Neural progenitor cell (in vitro differentiated cells): Measurements from ENCODE around the gene CCDC60. TPM values are rescaled to one million over a fixed set of nuclear protein-coding genes. Genes with fewer than 3 reads are reported as not detected.

Experiments
- DNase-seq: peaks from one replicate; pipeline ENCODE4 v3.0.0-alpha.2; 2016; ENCODE audit warnings: low spot score
- H2AFZ ChIP-seq: fragments of 200-600 bp; sonication (generic); replicated peaks from 2 replicates; pipeline ENCODE4 v1.6.1; 2016; ENCODE audit warnings: antibody characterized with exemption
- H3F3A ChIP-seq: fragments of 200-600 bp; sonication (generic); 2 replicates; pipeline ENCODE4 v1.6.1; 2016; ENCODE audit warnings: antibody characterized with exemption, low read depth
- H3K27ac ChIP-seq: fragments of 200-600 bp; sonication (generic); 2 replicates; pipeline ENCODE4 v1.5.1; 2016; ENCODE audit warnings: mild to moderate bottlenecking
- H3K27me3 ChIP-seq: fragments of 200-600 bp; sonication (generic); 2 replicates; pipeline ENCODE4 v1.6.1; 2016; ENCODE audit warnings: mild to moderate bottlenecking, moderate library complexity
- H3K36me3 ChIP-seq: fragments of 200-600 bp; sonication (generic); 2 replicates; pipeline ENCODE4 v1.5.1; 2016
- H3K4me1 ChIP-seq: fragments of 200-600 bp; sonication (generic); 2 replicates; pipeline ENCODE4 v1.6.1; 2016; ENCODE audit warnings: mixed run types
- H3K4me2 ChIP-seq: fragments of 200-600 bp; sonication (generic); 2 replicates; pipeline ENCODE4 v1.6.1; 2016
- H3K4me3 ChIP-seq: fragments of 200-600 bp; sonication (generic); 2 replicates; pipeline ENCODE4 v1.5.1; 2016
- H3K79me2 ChIP-seq: fragments of 200-600 bp; sonication (generic); 2 replicates; pipeline ENCODE4 v1.6.1; 2016; ENCODE audit warnings: low read depth
- H3K9ac ChIP-seq: fragments of 200-600 bp; sonication (generic); 2 replicates; pipeline ENCODE4 v1.6.1; 2016
- H3K9me3 ChIP-seq: fragments of 200-600 bp; sonication (generic); 2 replicates; pipeline ENCODE4 v1.5.1; 2016; ENCODE audit warnings: low read depth
- H4K20me1 ChIP-seq: fragments of 200-600 bp; sonication (generic); 2 replicates; pipeline ENCODE4 v1.6.1; 2016; ENCODE audit warnings: low read depth
- H3K27ac Mint-ChIP-seq: 3 replicates; pipeline ENCODE4 v1.8.0; 2021; ENCODE audit warnings: mixed read lengths
- H3K27me3 Mint-ChIP-seq: 2 replicates; pipeline ENCODE4 v1.8.0; 2022; ENCODE audit warnings: low read depth, mild to moderate bottlenecking, inconsistent platforms, moderate library complexity, mixed read lengths; ENCODE audit not compliant: insufficient read depth
- H3K36me3 Mint-ChIP-seq: 3 replicates; pipeline ENCODE4 v1.8.0; 2021; ENCODE audit warnings: mixed read lengths
- H3K4me1 Mint-ChIP-seq: 3 replicates; pipeline ENCODE4 v1.8.0; 2021; ENCODE audit warnings: mixed read lengths
- H3K4me3 Mint-ChIP-seq: 3 replicates; pipeline ENCODE4 v1.8.0; 2021; ENCODE audit warnings: mild to moderate bottlenecking, moderate library complexity, mixed read lengths
- H3K9me3 Mint-ChIP-seq: 3 replicates; pipeline ENCODE4 v1.8.0; 2020; ENCODE audit warnings: mixed read lengths
- CTCF ChIP-seq: fragments of 200-600 bp; sonication (generic); IDR thresholded peaks from 2 replicates; pipeline ENCODE4 v1.5.1; 2017; ENCODE audit warnings: antibody characterized with exemption, mild to moderate bottlenecking
- EZH2 ChIP-seq: fragments of 200-600 bp; sonication (generic); IDR thresholded peaks from 2 replicates; pipeline ENCODE4 v1.6.1; 2017; ENCODE audit warnings: antibody characterized with exemption, mild to moderate bottlenecking, moderate library complexity
- EZH2phosphoT487 ChIP-seq: fragments of 200-600 bp; sonication (generic); IDR thresholded peaks from 2 replicates; pipeline ENCODE4 v1.6.1; 2017; ENCODE audit warnings: antibody characterized with exemption
- total RNA-seq: library from RNA; depleted of rRNA; stranded (reverse); fragments of >200 nt; gene quantifications from 2 replicates; pipeline ENCODE4 v1.2.3, GENCODE V29; 2015; ENCODE audit warnings: low replicate concordance

CCDC60 gene
- total RNA-seq, 1 donor from 2014 or later, result 4.6 TPM

- H3K27ac Mint-ChIP-seq, result no peak overlapping the region
- H2AFZ ChIP-seq, result no peak overlapping the region
- DNase-seq, result no peak
- no peak overlapping the region for H3K27ac ChIP-seq
- H3K79me2 ChIP-seq, result no peaks in the 10 kb centered on the region
- peaks cover 38% of the 10 kb centered on the region for H3K4me1 ChIP-seq
- TF ChIP-seq EZH2, result no peak
- TF ChIP-seq EZH2phosphoT487, result no peak
- no peak for TF ChIP-seq CTCF
- no peak overlapping the region for H3K4me2 ChIP-seq
- H3K27me3 Mint-ChIP-seq, result no peaks in the 10 kb centered on the region
- H3K36me3 ChIP-seq, result no peaks in the 10 kb centered on the region
- no peaks in the 10 kb centered on the region for H3K9me3 ChIP-seq
- no peak overlapping the region for H3K4me3 ChIP-seq
- peaks cover 38% of the 10 kb centered on the region for H4K20me1 ChIP-seq
- no peaks in the 10 kb centered on the region for H3K9me3 Mint-ChIP-seq
- H3K4me3 Mint-ChIP-seq, result no peak overlapping the region
- H3F3A ChIP-seq, result peaks cover 27% of the 10 kb centered on the region
- H3K4me1 Mint-ChIP-seq, result peaks cover 33% of the 10 kb centered on the region
- H3K36me3 Mint-ChIP-seq, result no peaks in the 10 kb centered on the region
- H3K27me3 ChIP-seq, result peaks cover 87% of the 10 kb centered on the region
- no peak overlapping the region for H3K9ac ChIP-seq
Measured at GRCh38 chr12:119340578-119340977, 6.0 kb downstream of the CCDC60 start.

- Histone ChIP-seq H3K9ac (no peak overlapping the region), H3K4me1 (peaks cover 38% of the 10 kb centered on the region), H3K79me2 (no peaks in the 10 kb centered on the region), H3K9me3 (no peaks in the 10 kb centered on the region), H3F3A (peaks cover 27% of the 10 kb centered on the region), H3K27ac (no peak overlapping the region), H3K4me3 (no peak overlapping the region), H3K36me3 (no peaks in the 10 kb centered on the region), H2AFZ (no peak overlapping the region), H4K20me1 (peaks cover 38% of the 10 kb centered on the region), H3K27me3 (peaks cover 83% of the 10 kb centered on the region), H3K4me2 (no peak overlapping the region)
- no peak overlapping the region for H3K4me3 Mint-ChIP-seq
- no peak for TF ChIP-seq CTCF
- TF ChIP-seq EZH2phosphoT487, result no peak
- no peak for TF ChIP-seq EZH2
- H3K27me3 Mint-ChIP-seq, result no peaks in the 10 kb centered on the region
- H3K4me1 Mint-ChIP-seq, result peaks cover 33% of the 10 kb centered on the region
- DNase-seq, result no peak
- H3K36me3 Mint-ChIP-seq, result no peaks in the 10 kb centered on the region
- H3K9me3 Mint-ChIP-seq, result no peaks in the 10 kb centered on the region
- no peak overlapping the region for H3K27ac Mint-ChIP-seq
Measured at GRCh38 chr12:119341020-119341419, 6.5 kb downstream of the CCDC60 start.

- TF ChIP-seq EZH2, result no peak
- no peak for TF ChIP-seq CTCF
- no peak for TF ChIP-seq EZH2phosphoT487
- peaks cover 21% of the 10 kb centered on the region for H3F3A ChIP-seq
- H3K9ac ChIP-seq, result no peak overlapping the region
- no peak for DNase-seq
- H3K27me3 ChIP-seq, result peaks cover 73% of the 10 kb centered on the region
- no peak overlapping the region for H3K27ac ChIP-seq
- H3K4me2 ChIP-seq, result no peak overlapping the region
- Mint-ChIP-seq H3K9me3 (no peaks in the 10 kb centered on the region), H3K27ac (no peak overlapping the region), H3K27me3 (no peaks in the 10 kb centered on the region), H3K4me3 (no peak overlapping the region), H3K36me3 (no peaks in the 10 kb centered on the region), H3K4me1 (peaks cover 32% of the 10 kb centered on the region)
- no peak overlapping the region for H2AFZ ChIP-seq
- peaks cover 32% of the 10 kb centered on the region for H3K4me1 ChIP-seq
- no peak overlapping the region for H3K4me3 ChIP-seq
- H3K79me2 ChIP-seq, result no peaks in the 10 kb centered on the region
- peaks cover 33% of the 10 kb centered on the region for H4K20me1 ChIP-seq
- H3K36me3 ChIP-seq, result no peaks in the 10 kb centered on the region
- no peaks in the 10 kb centered on the region for H3K9me3 ChIP-seq
Measured at GRCh38 chr12:119341988-119342387, 7.5 kb downstream of the CCDC60 start.
